ENCODE results near the gene CCDC124. TPM values are rescaled to one million over a fixed set of nuclear protein-coding genes. Genes with fewer than 3 reads are reported as not detected.

Gene CCDC124
- total RNA-seq, 1 donor from 2014 or later: 26.3 TPM

Small RNAs within 50 kb of the gene (small RNA-seq; reads per million reads assigned to genes)
- gene RNA5SP468 (ENCODE audit: low replicate concordance): not detected

Other genes with a start within 250 kb of the CCDC124 start
- 43.5 TPM for gene UNC13A, start 244.7 kb upstream of the CCDC124 start, total RNA-seq
- 62.2 TPM for gene MAP1S, start 213.5 kb upstream of the CCDC124 start, total RNA-seq
- 20.7 TPM for gene FCHO1, start 181.5 kb upstream of the CCDC124 start, total RNA-seq
- not detected for gene B3GNT3, start 137.9 kb upstream of the CCDC124 start, total RNA-seq
- not detected for gene INSL3, start 111.5 kb upstream of the CCDC124 start, total RNA-seq
- 0.98 TPM for gene JAK3, start 85.0 kb upstream of the CCDC124 start, total RNA-seq
- 714 TPM for gene RPL18A, start 73.1 kb upstream of the CCDC124 start, total RNA-seq
- gene SLC5A5, start 61.1 kb upstream of the CCDC124 start, total RNA-seq: 1.5 TPM
- gene KCNN1, start 34.1 kb downstream of the CCDC124 start, total RNA-seq: 15.0 TPM
- 2.5 TPM for gene ARRDC2, start 75.2 kb downstream of the CCDC124 start, total RNA-seq
- gene IL12RB1, start 153.9 kb downstream of the CCDC124 start, total RNA-seq: not detected
- 7.6 TPM for gene MAST3, start 164.8 kb downstream of the CCDC124 start, total RNA-seq
- 62.7 TPM for gene PIK3R2, start 220.1 kb downstream of the CCDC124 start, total RNA-seq
- under 0.01 TPM for gene IFI30, start 240.8 kb downstream of the CCDC124 start, total RNA-seq

Data from temporal lobe (tissue), 2 donors.